DMS79 treated with DMSO at 0.1 percent for 48 hours (cell line): Measurements from ENCODE around the gene TBCD.

Experiments
- DNase-seq: peaks from one replicate; lab custom pipeline; 2025; lab: John Stamatoyannopoulos, UW

The TBCD gene

GRCh38 chr17:82888583-82889495, 137.0 kb downstream of the TBCD start:
- no peak for DNase-seq

GRCh38 chr17:82889496-82890338, 137.9 kb downstream of the TBCD start:
- DNase-seq, result no peak

GRCh38 chr17:82890339-82890730, 138.5 kb downstream of the TBCD start:
- DNase-seq, result no peak

- DNase-seq, result no peak
These were observed 139.2 kb downstream of the TBCD start for GRCh38 chr17:82890926-82891678.

DNA sequence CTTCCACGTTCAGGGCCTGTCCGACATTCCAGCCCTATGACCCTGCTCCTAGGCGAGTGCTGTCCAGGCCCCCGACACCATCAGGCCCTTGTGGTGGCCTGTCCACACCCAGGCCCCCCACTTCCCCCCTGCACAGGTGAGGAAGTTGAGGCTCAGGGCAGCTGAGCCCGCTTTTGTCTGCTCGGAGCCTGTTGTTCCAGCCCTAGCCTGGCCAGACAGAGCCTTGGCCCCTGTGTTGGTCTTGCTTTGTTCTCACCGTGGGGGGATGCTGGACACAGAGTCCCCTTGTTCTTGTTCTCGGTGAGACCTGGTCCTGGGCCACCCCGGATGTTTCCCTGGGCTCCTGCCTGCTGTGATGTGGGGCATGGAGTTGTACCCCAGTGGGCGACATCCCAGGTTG, 140.0 kb downstream of the TBCD start:
- DNase-seq, result no peak

DNA sequence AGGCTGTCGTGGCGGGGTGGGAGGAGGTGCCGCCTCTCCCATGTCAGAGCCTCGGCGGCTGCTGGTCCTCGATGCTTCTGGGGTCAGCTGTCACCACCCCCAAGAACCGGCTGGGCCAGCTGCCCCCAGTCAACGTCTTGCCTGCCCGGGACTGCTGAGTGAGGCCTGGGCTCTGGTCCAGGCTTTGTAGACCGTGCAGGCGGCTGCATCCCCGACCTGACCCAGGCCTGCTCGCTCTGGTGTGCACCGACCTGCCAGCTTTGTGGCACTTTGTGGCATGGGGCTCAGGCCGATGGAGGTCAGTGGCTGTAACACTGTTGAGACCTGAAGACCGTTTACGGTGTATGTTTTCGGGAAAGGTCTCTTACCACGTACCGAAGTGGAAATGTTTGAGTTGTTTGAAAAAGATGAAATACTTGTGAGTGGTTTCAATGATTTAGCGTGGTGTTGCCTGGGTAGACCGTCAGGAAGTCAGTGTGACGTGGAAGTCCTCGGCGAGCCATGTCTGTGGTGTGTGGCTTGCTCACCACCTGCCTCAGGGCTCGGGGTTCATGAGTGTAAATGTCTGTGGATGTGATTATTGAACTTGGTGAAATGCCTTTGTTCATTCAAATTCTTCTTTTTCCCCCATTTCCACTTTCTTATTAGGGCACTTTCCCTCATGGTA, 141.2 kb downstream of the TBCD start:
- no peak for DNase-seq

GRCh38 chr17:82893779-82894178, 141.9 kb downstream of the TBCD start:
- no peak for DNase-seq

DNA sequence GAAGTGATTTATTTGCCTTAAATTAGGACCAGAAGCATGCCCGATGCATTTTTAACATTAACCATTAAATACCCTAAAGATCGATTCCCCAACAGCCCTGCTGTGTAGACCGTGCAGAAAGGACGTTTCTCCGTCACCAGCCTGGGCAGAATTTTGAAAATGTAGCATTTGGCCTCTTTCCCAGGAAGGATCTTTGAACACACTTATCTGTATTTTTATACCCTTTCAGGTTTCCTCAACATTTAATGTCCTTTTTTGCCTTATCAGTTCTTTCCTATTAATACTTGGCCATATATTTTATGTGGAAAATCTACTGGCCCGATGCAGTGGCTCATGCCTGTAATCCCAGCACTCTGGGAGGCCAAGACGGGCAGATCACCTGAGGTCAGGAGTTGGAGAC, 142.5 kb downstream of the TBCD start:
- no peak for DNase-seq

DNA sequence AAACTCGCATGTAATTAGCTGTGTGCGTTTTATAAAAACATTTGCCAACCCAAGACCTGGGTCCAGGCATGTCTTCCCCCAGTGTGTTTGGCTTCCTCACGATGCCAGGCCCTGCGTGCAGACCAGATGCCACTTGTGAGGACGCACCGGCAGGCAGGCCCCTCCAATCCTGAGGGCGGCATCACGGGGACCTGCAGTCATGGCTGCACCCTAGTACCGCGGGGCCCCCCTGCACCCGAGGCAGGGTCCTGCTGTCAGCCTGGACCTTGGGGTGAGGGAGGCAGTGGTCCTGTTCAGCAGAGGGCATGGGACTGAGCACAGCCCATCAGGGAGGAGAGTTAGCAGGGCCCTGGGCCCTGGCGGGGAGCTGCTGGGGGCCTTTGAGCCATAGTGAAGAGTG, 143.2 kb downstream of the TBCD start:
- DNase-seq, result no peak

GRCh38 chr17:82896071-82897000, 144.5 kb downstream of the TBCD start:
- no peak for DNase-seq

DNA sequence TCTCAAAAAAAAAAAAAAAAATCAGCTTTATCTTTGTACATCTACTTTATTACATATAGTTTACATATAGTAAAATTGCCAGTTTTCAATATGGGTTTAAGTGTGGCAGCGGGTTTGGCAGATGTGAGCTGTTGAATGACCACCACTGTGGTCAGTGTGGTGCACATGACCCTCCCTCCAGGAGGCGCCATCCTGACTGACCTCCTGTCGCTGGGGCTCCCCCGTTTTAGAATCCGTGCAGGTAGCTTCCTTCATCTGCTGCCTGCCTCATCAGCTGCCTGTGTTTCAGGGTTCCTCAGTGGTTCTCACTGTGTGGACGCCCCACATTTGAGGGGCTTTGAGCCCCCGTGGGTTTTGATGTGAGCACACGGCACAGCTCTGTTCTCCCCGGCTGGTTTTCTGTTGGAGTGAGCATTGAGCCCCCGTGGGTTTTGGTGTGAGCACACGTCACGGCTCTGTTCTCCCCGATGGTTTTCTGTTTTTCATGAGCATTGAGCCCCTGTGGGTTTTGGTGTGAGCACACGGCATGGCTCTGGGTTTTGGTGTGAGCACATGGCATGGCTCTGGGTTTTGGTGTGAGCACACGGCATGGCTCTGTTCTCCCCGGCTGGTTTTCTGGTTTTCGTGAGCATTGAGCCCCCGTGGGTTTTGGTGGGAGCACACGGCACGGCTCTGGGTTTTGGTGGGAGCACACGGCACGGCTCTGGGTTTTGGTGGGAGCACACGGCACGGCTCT, 145.8 kb downstream of the TBCD start:
- no peak for DNase-seq

GRCh38 chr17:82898976-82899514, 147.2 kb downstream of the TBCD start:
- DNase-seq, result no peak

- DNase-seq, result no peak
These were observed 148.1 kb downstream of the TBCD start for GRCh38 chr17:82899941-82900340.

GRCh38 chr17:82900741-82901140, 148.9 kb downstream of the TBCD start:
- no peak for DNase-seq

- no peak for DNase-seq
These were observed 149.5 kb downstream of the TBCD start for GRCh38 chr17:82901356-82901755.

DNA sequence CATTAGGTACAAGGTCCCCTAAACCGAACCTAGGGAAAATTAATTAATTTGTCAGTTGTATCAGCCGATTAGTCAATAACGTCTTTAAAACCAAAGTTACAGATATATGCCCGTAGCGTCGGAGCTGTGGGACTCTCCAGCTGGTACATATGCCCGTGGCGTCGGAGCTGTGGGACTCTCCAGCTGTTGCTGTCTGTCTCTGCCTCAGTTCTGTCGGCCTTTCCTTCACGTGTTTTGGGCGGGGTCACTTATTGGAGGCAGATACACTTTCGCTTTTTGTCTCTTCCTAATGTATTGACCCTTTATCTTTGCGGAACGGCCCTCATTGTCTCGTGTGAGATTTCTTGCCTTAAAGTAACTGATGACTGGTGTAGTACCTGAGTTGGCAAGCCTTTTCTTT, 150.0 kb downstream of the TBCD start:
- DNase-seq, result no peak

- DNase-seq, result no peak
These were observed 151.4 kb downstream of the TBCD start for GRCh38 chr17:82902972-82903874.

DNA sequence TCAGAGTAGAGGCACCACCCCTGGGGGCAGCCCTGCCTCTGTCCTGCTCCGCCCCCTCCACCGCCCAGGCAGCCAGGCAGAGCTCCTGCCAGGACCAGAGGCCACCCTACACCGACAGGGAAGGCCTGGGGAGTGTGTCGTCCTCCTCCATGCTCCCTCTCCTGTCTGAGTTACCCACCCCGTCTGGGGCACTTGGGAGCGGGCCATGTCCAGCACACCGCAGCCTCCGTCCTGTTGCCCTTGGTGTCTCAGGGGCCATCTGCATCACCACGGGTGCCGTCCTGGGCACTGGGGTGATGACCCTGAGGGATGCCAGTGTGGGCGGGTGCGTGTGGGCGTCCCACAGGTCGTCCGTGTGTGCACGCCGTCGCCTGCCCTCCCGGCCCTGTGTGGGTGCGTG, 153.3 kb downstream of the TBCD start:
- DNase-seq, result no peak
